ENCODE results near the gene ARL17B.
"Not testable (repeated sequence)": the region's sequence is repeated elsewhere in the genome, so short reads cannot be mapped to it uniquely, and the experiment has no call there.

ARL17B gene

GRCh38 chr17:46287587-46287986 is 74.0 kb downstream of the ARL17B start:
- CTCF ChIA-PET, result interaction anchor here (0.6 to 2.3 kb wide), 8 partner anchors 11 to 285 kb away, joined by 3 to 21 read pairs (median 6); no protein-coding TSS in a partner anchor
- H3K4me1 ChIP-seq (ENCODE audit: control insufficient read depth, insufficient read depth, low read length); H3K36me3 ChIP-seq (ENCODE audit: control insufficient read depth in 2 of 2, insufficient read depth in 1 of 2, low read length in 2 of 2); H3K9me3 ChIP-seq (ENCODE audit: control insufficient read depth, insufficient read depth, low read depth, low read length); H3K4me3 ChIP-seq (ENCODE audit: low read depth, low read length); H3K27ac ChIP-seq (ENCODE audit: extremely low read depth, low read depth, low read length): not testable (repeated sequence)
- POLR2A ChIA-PET, result interaction anchor here (0.6 to 0.7 kb wide), 2 partner anchors 53 to 225 kb away, joined by 3 to 9 read pairs; no protein-coding TSS in a partner anchor

- CTCF ChIA-PET, result interaction anchor here (0.6 to 2.3 kb wide), 21 partner anchors 10 to 705 kb away, joined by 3 to 21 read pairs (median 4); no protein-coding TSS in a partner anchor
- POLR2A ChIA-PET; H3K27ac ChIP-seq (ENCODE audit: extremely low read depth, low read depth, low read length); H3K36me3 ChIP-seq (ENCODE audit: control insufficient read depth in 2 of 2, insufficient read depth in 1 of 2, low read length in 2 of 2); H3K9me3 ChIP-seq (ENCODE audit: control insufficient read depth, insufficient read depth, low read depth, low read length); H3K4me3 ChIP-seq (ENCODE audit: low read depth, low read length); H3K4me1 ChIP-seq (ENCODE audit: control insufficient read depth, insufficient read depth, low read length): not testable (repeated sequence)
- TF ChIP-seq SP7 (tag by site-specific recombination; IDR thresholded peaks at IDR 0.05), result peak; percentile 57; the same call in 1 of the 2 replicates
- TF ChIP-seq ZNF335 (tag by site-specific recombination; conservative IDR thresholded peaks at IDR 0.05), result peak; percentile 56
- TF ChIP-seq CTCF (tag by site-specific recombination; IDR thresholded peaks at IDR 0.05), result peak; percentile 69
- 0 out of 2 replicates have a peak, but pooled peaks have one; percentile 21 for TF ChIP-seq ZBTB17 (tag by site-specific recombination; IDR thresholded peaks at IDR 0.05)
- TF ChIP-seq ZNF654 (tag by site-specific recombination; IDR thresholded peaks at IDR 0.05; ENCODE audit: low read depth), result peak; percentile 93
- 0 out of 2 replicates have a peak, but pooled peaks have one; percentile 14 for TF ChIP-seq ZNF660 (tag by site-specific recombination; IDR thresholded peaks at IDR 0.05)
- TF ChIP-seq ZNF600 (tag by site-specific recombination; IDR thresholded peaks at IDR 0.05), result peak; percentile 91
- 0 out of 2 replicates have a peak, but pooled peaks have one; percentile 52 for TF ChIP-seq ZNF2 (tag by site-specific recombination; IDR thresholded peaks at IDR 0.05)
- TF ChIP-seq ZNF362 (tag by site-specific recombination; IDR thresholded peaks at IDR 0.05), result 0 out of 2 replicates have a peak, but pooled peaks have one; percentile 47
- peak; percentile 61; the same call in 1 of the 2 replicates for TF ChIP-seq ZNF324 (tag by site-specific recombination; IDR thresholded peaks at IDR 0.05)
Observed at GRCh38 chr17:46286764-46287221, 74.8 kb downstream of the ARL17B start.

GRCh38 chr17:46285500-46285899 is 76.1 kb downstream of the ARL17B start:
- not testable (repeated sequence) for H3K4me1 ChIP-seq (ENCODE audit: control insufficient read depth, insufficient read depth, low read length); H3K4me3 ChIP-seq (ENCODE audit: low read depth, low read length); H3K27ac ChIP-seq (ENCODE audit: extremely low read depth, low read depth, low read length); H3K36me3 ChIP-seq (ENCODE audit: control insufficient read depth in 2 of 2, insufficient read depth in 1 of 2, low read length in 2 of 2); H3K9me3 ChIP-seq (ENCODE audit: control insufficient read depth, insufficient read depth, low read depth, low read length)
- POLR2A ChIA-PET, result interaction anchor here (0.7 kb wide), 1 partner anchor 70 kb away, joined by 5 read pairs; no protein-coding TSS in a partner anchor
- CTCF ChIA-PET, result interaction anchor here (1.2 kb wide), 1 partner anchor 241 kb away, joined by 3 read pairs; no protein-coding TSS in a partner anchor

- CTCF ChIA-PET, result interaction anchor here (0.6 to 1.0 kb wide), 2 partner anchors 16 to 158 kb away, joined by 3 to 5 read pairs; no protein-coding TSS in a partner anchor
Observed at GRCh38 chr17:46284467-46284866, 77.1 kb downstream of the ARL17B start.

GRCh38 chr17:46282635-46283034 is 78.9 kb downstream of the ARL17B start:
- H3K27ac ChIP-seq (ENCODE audit: extremely low read depth, low read depth, low read length); H3K4me3 ChIP-seq (ENCODE audit: low read depth, low read length); H3K36me3 ChIP-seq (ENCODE audit: control insufficient read depth in 2 of 2, insufficient read depth in 1 of 2, low read length in 2 of 2); H3K9me3 ChIP-seq (ENCODE audit: control insufficient read depth, insufficient read depth, low read depth, low read length); H3K4me1 ChIP-seq (ENCODE audit: control insufficient read depth, insufficient read depth, low read length); POLR2A ChIA-PET; CTCF ChIA-PET: not testable (repeated sequence)

More at GRCh38 chr17:46284467-46284866, 77.1 kb downstream of the ARL17B start:
- not testable (repeated sequence) for H3K9me3 ChIP-seq (ENCODE audit: control insufficient read depth, insufficient read depth, low read depth, low read length); H3K4me1 ChIP-seq (ENCODE audit: control insufficient read depth, insufficient read depth, low read length); H3K4me3 ChIP-seq (ENCODE audit: low read depth, low read length); H3K36me3 ChIP-seq (ENCODE audit: control insufficient read depth in 2 of 2, insufficient read depth in 1 of 2, low read length in 2 of 2); H3K27ac ChIP-seq (ENCODE audit: extremely low read depth, low read depth, low read length)
- POLR2A ChIA-PET, result interaction anchor here (0.6 to 0.7 kb wide), 2 partner anchors 284 to 794 kb away, joined by 3 to 4 read pairs; no protein-coding TSS in a partner anchor
- TF ChIP-seq SCRT2 (tag by site-specific recombination; IDR thresholded peaks at IDR 0.05), result 0 out of 2 replicates have a peak, but pooled peaks have one; percentile 34

GRCh38 chr17:46281336-46281735 is 80.2 kb downstream of the ARL17B start:
- CTCF ChIA-PET; H3K4me1 ChIP-seq (ENCODE audit: control insufficient read depth, insufficient read depth, low read length); H3K9me3 ChIP-seq (ENCODE audit: control insufficient read depth, insufficient read depth, low read depth, low read length); H3K36me3 ChIP-seq (ENCODE audit: control insufficient read depth in 2 of 2, insufficient read depth in 1 of 2, low read length in 2 of 2); POLR2A ChIA-PET; H3K4me3 ChIP-seq (ENCODE audit: low read depth, low read length); H3K27ac ChIP-seq (ENCODE audit: extremely low read depth, low read depth, low read length): not testable (repeated sequence)

All from HEK293 (cell line).